Glomerular visceral epithelial cell (primary cell): ENCODE measurements around the gene SLC34A3.
"Not testable (repeated sequence)": the region's sequence is repeated elsewhere in the genome, so short reads cannot be mapped to it uniquely, and the experiment has no call there.

Experiments
- DNase-seq: peaks from one replicate; pipeline ENCODE4 v3.0.0-alpha.2; 2016; ENCODE audit errors: extremely low spot score

Gene SLC34A3

DNA sequence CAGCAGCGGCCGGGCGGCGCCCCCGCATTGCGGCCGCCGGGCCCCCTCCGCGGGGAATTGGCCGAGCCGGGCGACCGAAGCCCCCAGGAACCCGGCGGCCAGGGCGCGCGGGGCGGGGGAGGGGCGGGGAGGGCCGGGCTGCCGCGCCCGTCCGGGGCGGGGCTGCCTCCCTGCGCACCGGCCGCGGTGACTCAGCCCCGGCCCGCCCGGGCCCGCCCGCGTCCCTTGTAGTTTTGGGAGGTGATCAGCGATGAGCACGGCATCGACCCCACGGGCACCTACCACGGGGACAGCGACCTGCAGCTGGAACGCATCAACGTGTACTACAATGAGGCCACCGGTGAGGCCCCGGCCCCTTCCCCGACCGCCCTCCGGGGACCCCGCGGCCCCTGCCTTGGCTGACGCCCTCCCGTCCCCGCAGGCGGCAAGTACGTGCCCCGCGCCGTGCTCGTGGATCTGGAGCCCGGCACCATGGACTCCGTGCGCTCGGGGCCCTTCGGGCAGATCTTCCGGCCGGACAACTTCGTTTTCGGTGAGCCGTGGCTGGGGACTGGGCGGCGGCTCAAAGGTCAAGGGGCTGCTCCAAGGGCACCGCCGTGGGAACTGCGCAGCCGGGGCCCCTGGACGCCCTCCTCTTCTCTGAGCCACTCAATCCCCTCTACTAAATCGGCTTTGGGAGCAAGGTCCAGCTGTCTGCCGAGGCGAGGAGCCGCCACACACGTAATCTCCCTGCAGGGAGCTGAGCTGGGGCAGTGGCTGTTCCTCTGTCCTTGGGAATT, 11.0 kb downstream of the SLC34A3 start:
- DNase-seq, result peak; percentile 68

DNA sequence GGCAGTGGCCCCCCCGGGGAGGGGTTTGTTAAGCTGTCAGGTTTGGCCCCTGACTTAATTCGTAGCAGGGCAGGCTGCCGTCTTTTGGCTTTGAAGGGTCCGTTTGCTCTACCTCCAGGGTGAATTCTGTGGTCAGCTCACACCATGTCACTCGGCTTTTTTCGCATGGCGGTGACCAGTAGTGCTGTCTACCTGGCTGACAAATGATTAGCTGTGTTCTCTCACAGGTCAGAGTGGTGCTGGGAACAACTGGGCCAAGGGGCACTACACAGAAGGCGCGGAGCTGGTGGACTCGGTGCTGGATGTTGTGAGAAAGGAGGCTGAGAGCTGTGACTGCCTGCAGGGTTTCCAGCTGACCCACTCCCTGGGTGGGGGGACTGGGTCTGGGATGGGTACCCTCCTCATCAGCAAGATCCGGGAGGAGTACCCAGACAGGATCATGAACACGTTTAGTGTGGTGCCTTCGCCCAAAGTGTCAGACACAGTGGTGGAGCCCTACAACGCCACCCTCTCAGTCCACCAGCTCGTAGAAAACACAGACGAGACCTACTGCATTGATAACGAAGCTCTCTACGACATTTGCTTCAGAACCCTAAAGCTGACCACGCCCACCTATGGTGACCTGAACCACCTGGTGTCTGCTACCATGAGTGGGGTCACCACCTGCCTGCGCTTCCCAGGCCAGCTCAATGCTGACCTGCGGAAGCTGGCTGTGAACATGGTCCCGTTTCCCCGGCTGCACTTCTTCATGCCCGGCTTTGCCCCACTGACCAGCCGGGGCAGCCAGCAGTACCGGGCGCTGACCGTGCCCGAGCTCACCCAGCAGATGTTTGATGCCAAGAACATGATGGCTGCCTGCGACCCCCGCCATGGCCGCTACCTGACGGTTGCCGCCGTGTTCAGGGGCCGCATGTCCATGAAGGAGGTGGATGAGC, 11.8 kb downstream of the SLC34A3 start:
- DNase-seq, result no peak

GRCh38 chr9:137243266-137243625, 12.5 kb downstream of the SLC34A3 start:
- DNase-seq, result not testable (repeated sequence)

- DNase-seq, result peak; percentile 40
These were observed 13.2 kb downstream of the SLC34A3 start for GRCh38 chr9:137243626-137244485.

DNA sequence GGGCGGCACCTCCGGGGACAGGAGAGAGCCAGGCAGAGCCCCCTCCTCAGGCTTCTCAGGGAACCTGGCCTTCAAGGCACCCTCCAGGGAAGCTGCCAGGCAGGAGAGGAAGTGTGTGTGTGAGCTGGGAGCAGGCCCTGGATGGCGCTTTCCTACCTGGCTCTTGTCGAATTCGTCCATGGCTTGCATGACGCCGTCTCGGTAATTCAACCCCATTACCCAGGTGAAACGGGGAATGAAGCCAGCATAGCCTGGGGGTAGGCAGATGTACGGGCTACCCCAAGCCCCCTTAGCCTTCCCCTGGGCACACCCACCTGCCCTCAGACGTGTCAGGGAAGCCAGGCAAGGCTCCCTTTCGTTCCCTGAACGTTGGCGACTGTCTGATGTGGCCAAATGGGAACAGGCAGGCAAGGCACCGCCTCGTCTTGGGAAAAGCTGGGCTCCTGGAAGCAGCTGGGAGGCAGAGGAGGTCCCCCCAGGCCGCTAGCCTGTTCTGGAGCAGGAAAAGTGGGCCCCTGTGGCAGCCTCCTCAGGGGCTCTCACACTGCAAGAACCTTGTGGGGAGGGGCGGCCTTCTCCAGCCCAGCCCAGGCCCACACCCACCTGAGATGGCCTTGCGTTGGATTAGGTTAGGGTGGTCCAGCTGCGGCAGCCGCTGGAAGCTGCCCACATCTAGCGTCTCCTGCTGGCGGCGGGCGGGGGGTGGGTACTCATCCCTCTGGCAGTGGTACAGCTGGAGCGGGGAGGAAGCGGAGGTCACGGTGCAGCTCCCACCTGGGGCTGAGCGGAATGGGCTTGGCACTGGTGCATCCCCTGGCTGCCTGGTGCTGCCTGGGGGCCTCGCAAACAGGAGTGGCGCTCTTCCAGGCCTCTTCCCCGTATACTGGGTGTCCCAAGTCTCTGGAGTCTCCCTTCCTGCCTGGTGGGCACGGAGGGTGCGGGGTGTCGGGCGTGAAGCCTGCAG, 14.1 kb downstream of the SLC34A3 start:
- DNase-seq, result no peak

DNA sequence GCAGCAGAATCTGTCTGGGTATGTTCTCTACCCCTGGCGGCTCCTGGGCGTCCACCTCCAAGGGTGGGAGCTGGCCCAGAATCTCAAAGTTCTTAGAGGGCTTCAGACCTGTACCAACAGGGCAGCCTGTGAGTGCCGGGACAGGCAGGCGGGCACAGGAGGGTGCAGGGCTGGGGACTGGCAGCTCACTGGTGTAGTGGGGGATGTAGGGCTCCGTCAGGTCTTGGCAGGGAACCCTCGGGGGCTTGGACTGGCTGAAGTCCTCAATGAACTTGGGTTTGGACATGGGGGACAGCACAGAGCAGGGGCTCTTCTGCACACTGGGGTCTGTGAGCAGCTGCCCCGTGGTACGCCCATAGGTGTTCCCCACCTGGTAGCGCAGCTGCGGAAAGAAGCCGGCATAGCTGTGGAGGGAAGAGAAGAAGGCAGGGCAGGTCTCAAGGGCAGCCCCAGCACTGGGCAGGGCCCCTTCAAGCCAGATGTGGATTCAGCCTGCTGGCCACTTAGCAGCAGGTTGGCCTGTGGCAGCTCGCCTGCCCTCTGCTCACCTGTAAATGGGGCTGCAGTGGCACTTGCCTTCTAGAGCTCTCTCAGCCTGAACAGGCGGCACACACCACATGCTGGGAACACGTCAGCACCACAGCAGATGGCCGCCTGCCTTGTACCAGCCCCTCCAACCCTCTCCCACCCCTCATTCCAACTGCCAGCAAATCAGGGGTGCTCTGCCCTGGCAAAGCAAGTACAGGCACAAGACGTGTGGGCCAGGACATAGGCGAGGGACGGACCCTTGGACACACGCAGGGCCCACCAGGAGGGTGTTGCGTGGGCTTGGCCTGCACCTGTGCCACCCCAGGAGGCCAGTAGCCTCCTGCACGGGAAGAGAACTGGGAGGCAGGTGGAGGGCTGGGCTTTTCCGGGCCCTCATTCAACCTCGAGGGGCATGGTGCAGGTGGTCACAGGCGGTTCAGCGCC, 15.0 kb downstream of the SLC34A3 start:
- DNase-seq, result no peak

- no peak for DNase-seq
These were observed 16.6 kb downstream of the SLC34A3 start for GRCh38 chr9:137247135-137247915.

GRCh38 chr9:137247916-137248175, 17.1 kb downstream of the SLC34A3 start:
- DNase-seq, result no peak

DNA sequence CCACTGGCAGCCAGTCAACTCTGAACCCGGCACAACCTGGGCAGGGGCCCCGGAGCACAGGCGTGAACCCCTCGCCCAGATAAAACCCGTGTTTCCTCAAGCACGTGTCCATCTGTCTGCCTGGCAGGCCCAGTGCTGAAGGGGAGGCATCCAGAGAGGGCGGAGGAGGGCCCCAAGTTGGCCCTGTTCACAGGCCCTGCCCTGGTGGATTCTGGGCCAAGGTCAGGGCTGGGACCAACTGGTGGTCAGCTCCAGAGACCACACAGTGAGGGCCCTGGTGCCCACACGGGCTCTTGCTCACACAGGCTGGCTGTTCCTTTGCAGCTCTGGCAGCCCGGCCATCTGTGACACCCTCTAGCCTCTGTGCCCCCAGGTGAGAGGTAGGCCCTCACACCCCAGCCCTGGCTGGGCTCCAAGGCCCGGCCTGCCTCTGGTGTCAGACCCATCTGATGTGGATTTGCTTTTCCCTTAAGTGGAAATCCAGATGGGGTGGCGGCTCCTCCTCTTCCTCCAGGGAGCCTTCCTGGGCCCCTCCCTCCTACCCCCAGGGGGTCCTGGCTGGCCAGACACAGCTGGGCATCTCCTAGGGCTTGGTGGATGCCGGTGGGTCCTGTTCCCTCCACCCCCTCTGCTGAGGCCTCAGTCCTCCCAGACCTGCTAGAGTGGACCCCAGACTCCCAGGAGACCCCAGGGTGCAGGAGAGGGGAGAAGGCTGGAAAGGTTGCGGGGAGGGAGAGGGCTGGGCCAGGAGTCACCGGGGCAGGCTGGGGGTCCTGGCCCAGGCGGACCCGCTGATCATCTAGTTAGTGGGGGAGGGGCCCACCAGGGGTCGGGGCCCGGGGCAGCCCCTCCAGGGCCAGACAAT, 19.9 kb downstream of the SLC34A3 start:
- DNase-seq, result no peak

- no peak for DNase-seq
These were observed 20.4 kb downstream of the SLC34A3 start, which contains the start of gene STPG3 for GRCh38 chr9:137251194-137251461. STPG3 (plus strand) TSS chr9:137251286; CDS start chr9:137251287, 1 bp downstream.

DNA sequence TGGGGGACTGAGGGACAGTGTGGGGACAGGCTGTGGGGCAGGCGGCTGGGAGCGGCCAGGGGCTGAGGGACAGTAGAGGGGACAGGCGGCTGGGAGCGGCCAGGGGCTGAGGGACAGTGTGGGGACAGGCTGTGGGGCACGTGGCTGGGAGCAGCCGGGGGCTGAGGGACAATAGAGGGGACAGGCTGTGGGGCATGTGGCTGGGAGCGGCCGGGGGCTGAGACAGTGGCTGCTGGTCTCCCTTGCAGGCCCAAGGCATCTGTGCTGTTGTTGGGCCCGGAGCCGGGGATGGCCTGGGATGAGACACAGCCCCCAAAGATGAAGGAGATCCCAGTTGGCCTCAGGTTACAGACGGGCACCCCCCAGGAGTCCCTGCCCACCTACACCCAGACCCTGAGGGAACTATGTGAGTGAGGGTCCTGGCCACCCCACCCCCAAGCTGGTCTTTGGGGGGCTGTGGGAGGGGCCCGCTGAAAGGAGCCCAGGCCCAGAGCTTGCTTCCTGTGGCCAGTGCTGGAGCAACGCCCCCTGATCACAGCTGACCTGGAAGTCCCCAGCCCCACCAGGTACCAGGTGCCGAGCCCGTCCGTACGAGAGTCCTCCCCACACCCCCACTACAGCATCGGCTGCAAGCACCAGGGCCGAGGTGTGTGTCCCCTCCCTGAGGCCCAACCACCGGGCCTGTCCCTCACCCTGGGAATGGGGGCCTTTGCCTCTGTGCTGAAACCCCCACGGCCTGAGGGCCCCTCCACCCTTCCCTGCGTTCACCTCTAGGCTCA, 21.0 kb downstream of the SLC34A3 start:
- no peak for DNase-seq

DNA sequence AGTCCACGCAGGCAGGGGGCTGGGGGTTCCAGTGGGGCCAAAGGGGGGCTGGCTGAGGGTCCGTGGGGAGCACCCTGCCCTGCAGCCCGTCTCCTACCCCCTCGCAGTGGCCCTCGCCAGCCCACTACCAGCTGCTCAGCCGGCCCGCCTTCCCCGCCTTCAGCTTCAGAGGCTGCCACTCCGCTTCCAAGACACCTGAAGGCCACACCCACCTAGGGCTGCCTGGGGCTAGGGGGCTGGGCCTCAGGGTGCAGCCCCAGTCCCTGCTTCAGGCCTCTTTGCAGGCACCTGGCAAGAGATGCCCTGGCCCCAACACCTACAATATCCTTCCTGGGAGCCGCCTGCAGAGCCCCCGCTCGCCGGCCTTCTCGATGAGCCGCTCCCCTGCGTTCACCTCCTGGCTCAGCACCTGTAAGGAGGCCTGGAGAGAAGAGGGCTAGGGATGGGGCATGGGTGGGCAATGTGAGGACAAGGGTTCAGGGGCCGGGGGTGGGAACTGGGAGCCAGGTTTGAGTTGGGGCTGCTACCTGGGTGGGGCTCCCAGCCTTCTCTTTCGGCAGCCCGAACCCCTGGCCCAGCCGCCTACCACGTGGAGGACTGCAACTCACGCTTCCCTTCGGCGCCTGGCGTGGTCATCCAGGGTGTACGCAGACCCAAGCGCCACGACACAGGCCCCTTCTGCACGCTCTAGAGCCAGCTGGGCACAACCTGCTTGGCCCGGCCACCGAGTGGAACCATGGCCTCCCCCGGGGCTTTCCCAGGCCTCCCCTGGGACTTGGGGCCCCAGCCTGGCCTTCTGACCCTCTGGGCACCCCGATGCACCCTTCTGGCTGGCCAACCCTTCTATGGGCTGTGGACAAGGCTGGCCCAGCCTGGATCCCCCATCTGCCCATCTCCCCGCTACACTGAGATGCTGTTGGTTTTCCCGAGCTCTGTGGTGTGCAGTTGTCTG, 22.1 kb downstream of the SLC34A3 start:
- DNase-seq, result no peak

DNA sequence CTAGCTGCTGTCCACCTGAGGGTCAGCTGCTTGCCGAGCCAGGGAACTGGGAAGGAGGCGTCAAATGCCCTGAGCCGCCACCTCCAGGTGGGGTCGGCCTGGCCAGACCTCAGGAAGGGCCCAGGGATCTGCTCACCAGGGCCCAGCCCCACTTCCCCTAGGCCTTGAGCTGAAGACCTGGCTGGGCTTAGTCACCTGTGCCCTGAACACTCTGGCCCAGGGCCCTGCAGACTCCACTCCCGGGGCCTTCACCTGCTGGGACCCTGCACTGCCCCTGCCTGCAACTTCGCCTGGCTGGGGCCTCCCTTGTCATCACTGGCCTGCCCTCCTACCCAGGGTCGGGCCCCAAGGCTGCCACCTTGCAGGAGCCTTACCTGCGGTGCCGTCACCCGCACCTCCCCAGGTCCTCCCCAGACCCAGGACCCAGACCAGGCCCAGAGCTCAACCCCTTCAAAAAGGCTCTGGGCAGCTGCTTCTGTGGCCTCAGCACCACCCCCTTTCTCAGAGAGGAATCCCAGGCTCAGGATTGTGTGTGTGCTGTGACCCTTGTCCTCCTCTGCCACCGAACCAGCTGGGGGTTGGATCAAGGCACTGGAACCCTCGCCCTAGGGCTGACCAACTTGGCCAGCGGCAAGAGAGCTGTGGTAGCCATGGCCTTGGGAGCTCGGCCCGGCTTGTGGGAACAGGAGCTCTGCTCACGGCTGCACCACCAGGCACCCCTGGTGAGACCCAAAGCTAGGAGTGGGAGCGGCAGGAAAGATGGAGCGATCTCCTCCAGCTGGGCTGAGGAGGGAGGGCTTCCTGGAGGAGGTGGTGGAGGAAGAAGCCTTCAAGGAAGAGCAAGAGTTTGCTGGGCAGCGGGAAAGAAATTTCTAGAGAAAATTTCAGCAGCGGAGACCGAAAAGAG, 23.3 kb downstream of the SLC34A3 start:
- no peak for DNase-seq

DNA sequence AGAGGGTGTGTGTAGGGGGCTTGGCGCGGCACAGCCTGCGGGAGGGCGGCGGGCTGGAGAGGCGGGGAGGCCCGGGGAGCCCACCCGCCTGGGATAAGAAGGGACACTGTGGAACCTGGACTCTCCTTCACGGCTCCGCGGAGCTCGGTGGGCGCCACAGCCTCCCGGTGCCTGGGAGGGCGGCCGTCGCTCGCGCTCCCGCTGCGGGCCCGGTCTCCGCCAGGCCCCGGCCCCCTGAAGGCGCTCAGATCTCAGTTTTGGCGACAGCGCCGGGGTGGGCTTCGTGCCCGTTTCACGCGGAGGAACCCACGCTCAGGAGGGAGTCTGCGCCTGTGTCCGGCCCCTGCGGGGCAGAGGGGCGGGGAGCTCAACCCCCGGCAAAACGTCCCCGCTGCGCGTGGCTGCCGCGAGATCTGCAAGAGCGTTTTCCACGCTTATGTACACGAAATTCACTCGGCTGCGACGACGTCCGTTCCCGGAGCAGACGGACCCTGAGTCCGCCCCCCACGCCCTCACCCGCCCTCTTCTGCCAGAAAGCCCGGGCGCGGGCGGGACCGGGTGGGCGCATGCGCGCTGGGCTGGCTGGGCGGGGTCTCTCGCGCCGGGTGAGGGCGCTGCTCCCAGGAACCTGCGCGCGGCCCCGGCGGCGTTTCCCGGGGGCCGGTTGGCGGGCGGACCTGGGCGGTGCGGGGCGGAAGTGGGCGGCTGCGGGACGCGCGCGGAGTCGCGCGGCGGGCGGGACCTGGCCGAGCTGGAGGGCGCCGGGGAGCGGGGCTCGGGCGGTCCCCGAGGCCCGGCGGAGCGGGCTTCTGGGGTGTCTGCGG, 24.1 kb downstream of the SLC34A3 start, which contains the start of gene NELFB:
Gene NELFB (plus strand): TSS at position 704 of the 824 bp plus-strand sequence.
- peak; percentile 94 for DNase-seq
